ENCODE results near the gene C19orf25. TPM values are rescaled to one million over a fixed set of nuclear protein-coding genes. Genes with fewer than 3 reads are reported as not detected.
A peak's percentile ranks its signal among the peaks of the same experiment; 100 is the strongest.

C19orf25 gene
- total RNA-seq, 1 donor from 2014 or later = 26.6 TPM

- no peak for DNase-seq (ENCODE audit: low read depth)
- TF ChIP-seq, protein P1, sequence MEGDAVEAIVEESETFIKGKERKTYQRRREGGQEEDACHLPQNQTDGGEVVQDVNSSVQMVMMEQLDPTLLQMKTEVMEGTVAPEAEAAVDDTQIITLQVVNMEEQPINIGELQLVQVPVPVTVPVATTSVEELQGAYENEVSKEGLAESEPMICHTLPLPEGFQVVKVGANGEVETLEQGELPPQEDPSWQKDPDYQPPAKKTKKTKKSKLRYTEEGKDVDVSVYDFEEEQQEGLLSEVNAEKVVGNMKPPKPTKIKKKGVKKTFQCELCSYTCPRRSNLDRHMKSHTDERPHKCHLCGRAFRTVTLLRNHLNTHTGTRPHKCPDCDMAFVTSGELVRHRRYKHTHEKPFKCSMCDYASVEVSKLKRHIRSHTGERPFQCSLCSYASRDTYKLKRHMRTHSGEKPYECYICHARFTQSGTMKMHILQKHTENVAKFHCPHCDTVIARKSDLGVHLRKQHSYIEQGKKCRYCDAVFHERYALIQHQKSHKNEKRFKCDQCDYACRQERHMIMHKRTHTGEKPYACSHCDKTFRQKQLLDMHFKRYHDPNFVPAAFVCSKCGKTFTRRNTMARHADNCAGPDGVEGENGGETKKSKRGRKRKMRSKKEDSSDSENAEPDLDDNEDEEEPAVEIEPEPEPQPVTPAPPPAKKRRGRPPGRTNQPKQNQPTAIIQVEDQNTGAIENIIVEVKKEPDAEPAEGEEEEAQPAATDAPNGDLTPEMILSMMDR (conservative IDR thresholded peaks at IDR 0.05; ENCODE audit: low read depth, low read length) = no peak
Measured at GRCh38 chr19:1457031-1457739, 21.8 kb downstream of the C19orf25 start.

GRCh38 chr19:1456121-1456900 lies 22.7 kb downstream of the C19orf25 start:
- TF ChIP-seq, protein P1 (conservative IDR thresholded peaks at IDR 0.05; ENCODE audit: low read depth, low read length) = no peak
- DNase-seq (ENCODE audit: low read depth) = no peak
- H3K4me3 ChIP-seq (ENCODE audit: low read depth, low read length) = no peak overlapping the region

More at GRCh38 chr19:1457031-1457739, 21.8 kb downstream of the C19orf25 start:
- no peak overlapping the region for H3K4me3 ChIP-seq (ENCODE audit: low read depth, low read length)

- DNase-seq (ENCODE audit: low read depth) = peak; percentile 23
- TF ChIP-seq, protein P1 (conservative IDR thresholded peaks at IDR 0.05; ENCODE audit: low read depth, low read length) = no peak
- no peak overlapping the region for H3K4me3 ChIP-seq (ENCODE audit: low read depth, low read length)
Measured at GRCh38 chr19:1455336-1456120, 23.5 kb downstream of the C19orf25 start.

DNA sequence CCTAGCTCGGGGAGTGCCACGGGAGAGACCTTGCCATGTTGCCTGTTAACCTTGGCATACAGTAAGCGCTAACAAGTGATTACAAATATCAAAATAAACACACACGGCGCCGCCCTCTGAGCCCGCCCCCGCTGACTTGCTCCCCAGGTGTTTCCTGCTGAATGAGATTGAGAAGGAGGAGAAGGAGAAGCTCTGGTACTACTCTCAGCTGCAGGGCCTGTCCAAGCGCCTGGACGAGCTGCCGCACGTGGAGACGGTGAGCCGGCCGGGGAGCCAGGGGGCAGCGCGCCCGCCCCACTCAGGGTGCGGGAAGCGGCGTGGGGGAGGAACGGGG lies 24.0 kb downstream of the C19orf25 start:
- TF ChIP-seq, protein P1 (conservative IDR thresholded peaks at IDR 0.05; ENCODE audit: low read depth, low read length) = no peak
- no peak overlapping the region for H3K4me3 ChIP-seq (ENCODE audit: low read depth, low read length)
- no peak for DNase-seq (ENCODE audit: low read depth)

- H3K4me3 ChIP-seq (ENCODE audit: low read depth, low read length) = no peak overlapping the region
- no peak for DNase-seq (ENCODE audit: low read depth)
Measured at GRCh38 chr19:1453525-1454364, 25.3 kb downstream of the C19orf25 start.

More at GRCh38 chr19:1453525-1454364, 25.3 kb downstream of the C19orf25 start:
- TF ChIP-seq, protein P1 (conservative IDR thresholded peaks at IDR 0.05; ENCODE audit: low read depth, low read length) = no peak

All from epithelial cell of proximal tubule (primary cell).